ENCODE results near the gene TNFSF18.
"Not testable (repeated sequence)": the region's sequence is repeated elsewhere in the genome, so short reads cannot be mapped to it uniquely, and the experiment has no call there.

TNFSF18 gene, protein sequence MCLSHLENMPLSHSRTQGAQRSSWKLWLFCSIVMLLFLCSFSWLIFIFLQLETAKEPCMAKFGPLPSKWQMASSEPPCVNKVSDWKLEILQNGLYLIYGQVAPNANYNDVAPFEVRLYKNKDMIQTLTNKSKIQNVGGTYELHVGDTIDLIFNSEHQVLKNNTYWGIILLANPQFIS

DNA sequence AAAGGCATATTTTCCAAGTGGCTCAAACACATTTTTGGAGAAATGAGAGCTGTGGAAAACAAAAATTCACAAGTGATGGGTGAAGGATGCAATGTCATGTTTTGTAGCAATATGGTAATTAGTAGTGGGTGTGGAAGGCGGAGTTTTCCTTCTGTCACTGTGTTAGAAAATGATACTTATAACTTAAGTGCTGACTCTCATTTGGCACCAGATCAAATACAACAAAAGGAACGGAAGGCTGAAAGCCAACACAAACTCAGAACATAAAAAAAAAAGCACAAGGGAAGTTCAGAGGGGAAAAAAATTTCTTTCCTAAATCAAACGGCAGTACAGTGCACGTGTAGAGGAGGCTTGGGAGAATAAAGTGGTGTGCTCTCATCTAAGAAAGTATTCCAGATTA, at the start of gene TNFSF18:
Gene TNFSF18, minus strand, starts transcription at position 77 of the 400 bp plus-strand sequence. Its CDS starts 45 bp downstream, at position 32.
- no peak for DNase-seq

DNA sequence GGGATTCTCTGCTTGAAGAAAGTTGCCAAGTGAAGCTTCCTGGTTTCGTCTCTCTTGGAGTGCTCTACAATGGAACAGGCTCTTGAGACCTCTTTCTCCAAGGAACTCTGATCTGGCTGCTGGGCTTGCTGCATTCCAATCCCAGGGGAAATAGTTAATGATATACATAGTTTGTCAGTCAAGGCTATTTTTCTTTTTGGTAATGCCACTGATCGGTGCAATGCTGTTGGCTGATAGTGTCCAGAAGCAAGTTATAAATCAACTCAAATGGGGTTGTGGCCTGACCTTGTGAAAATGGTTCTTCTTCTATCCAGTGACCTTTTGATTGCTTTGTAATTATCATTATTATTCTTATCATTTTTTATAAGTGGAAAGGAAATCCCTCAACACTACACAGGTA, 48.4 kb upstream of the TNFSF18 start:
- DNase-seq, result no peak

DNA sequence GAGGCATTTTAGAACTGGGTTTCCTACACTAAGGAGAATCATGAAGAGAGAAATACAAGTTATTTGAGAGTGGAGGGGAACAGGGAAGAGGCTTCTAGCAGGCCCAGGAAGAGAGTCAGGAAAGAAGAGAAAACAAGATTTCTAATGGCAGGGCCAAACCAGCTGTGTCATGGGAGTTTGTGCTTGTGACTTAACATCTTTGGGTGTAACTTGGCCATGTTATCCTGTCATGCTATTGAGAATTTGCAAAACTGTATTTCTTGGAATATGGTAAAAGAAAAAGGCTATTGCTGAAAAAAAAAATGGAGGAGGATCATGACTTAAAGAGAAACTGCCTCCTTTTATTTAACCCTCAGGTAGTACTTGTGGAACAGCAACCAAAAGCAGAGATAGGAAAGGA, 47.4 kb upstream of the TNFSF18 start:
- DNase-seq, result no peak

DNA sequence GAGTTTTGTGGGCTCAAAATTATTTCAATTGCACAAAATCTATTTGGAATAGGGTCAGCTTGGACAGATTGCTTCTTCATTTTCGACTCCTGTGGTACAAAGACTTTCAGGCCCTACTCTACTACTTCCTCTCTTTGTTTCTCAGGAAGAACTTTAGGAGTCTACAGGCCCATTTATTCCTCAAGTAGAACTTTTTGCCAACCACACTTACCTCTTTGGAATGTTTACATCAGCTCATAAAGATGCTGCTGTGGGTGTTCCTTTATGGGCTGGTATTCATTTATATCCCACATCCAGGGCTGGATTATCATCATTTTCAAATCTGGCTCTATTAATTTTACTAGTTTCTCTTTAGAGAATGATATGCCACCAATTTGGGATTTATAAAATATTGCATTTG, 46.3 kb upstream of the TNFSF18 start:
- no peak for DNase-seq

DNA sequence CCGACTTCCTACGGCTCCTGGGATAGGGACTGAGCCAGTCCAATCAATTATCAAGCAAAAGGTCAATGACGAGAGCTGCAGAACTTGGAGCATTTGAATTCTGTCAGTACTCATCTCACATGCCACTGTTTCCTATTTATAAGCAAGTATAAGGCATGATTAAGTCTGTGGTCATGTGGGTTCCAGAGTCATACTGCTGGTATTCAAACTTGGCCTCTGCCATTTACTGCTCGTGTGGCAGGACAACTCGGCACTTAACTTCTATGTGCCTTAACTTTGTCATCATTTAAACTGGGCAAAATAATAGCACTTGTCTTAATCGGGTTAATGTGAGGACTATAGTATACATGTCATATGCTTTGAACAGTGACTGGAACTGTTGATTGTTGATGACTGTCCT, 44.9 kb upstream of the TNFSF18 start:
- DNase-seq, result no peak

DNA sequence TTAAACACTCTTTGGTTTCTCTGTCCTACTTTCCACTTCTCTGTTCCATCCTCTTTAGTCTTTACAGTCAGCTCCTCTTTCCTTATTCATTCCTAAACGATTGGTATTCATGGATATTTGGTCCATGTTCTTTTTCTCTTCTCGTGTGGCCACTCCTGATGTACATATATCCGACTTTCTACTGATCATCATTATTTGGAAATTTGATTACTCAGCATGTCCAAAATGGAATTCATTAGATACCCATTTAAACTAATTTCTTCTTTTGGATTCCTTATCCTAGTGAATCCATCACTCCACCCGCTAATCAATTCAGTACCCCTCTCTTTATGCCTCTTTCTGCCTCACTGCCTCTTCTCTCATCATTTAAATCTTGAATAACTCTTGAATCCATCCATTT, 43.8 kb upstream of the TNFSF18 start:
- no peak for DNase-seq

DNA sequence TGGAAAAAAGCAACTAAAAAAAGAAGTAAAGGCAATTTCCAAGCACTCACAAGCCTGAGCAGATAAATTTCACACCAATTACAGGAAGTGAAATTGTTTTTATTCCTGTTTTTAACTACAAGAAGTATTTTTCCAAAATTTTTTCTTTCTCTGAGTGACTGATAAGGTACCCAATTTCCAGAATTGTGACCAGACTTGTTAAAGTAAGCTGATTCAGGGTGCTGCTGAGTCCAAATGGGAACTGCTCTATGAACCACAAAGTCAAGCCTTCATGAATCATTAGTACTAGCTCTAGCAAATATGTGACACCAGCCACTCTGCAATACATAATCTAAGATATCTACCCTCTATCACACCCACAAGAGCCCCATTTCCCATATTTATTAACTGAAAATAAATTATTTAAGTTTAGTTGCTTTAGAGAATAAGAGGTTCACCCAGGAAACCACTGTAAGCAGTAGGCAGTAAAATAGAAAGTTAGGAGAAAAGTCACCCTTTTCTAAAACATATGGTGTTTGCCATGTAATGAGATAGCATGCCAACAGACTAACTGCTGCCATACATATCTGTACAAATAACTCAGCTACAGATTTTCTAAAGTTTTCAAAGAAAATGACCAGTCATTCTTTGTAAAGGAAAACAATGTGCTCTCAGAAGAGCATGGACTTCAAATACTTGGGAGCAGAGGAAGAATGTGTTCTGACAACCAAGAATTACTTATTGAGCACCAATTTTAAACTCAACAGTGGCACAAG, 43.1 kb upstream of the TNFSF18 start:
- no peak for DNase-seq

DNA sequence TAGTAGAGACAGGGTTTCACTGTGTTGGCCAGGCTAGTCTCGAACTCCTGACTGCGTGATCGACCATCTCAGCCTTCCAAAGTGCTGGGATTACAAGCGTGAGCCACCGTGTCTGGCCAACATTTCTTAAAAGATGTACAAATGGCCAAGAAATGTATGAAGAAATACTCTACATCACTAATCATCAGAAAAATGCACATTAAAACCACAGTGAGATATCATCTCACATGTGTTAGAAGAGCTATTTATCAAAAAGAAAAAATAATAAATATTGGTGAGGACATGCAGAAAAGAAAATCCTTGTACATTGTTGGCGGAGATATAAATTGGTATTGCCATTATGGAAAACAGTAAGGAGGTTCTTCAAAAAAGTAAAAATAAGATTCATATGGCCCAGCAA, 33.6 kb upstream of the TNFSF18 start:
- no peak for DNase-seq

DNA sequence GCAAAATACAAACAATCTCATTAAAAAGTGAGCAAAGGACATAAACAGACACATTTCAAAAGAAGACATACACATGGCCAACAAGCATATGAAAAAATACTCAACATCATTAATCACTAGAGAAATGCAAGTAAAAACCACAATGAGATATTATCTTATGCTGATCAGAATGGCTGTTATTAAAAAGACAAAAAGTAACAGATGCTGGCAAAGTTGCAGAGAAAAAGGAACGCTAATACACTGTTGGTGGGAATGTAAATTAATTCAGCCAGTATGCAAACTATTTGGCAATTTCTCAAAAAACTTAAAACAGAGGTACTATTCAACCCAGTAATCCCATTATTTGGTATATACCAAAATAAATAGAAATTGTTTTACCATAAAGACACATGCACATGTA, 32.2 kb upstream of the TNFSF18 start:
- no peak for DNase-seq

DNA sequence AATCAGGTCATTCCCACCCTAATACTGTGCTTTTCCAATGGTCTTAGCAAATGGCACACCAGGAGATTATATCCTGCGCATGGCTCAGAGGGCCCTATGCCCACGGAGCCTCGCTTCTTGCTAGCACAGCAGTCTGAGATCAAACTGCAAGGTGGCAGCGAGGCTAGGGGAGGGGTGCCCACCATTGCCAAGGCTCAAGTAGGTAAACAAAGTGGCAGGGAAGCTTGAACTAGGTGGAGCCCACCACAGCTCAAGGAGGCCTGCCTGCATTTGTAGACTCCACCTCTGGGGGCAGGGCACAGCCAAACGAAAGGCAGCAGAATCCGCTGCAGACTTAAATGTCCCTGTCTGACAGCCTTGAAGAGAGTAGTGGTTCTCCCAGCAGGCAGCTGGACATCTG, 23.5 kb upstream of the TNFSF18 start:
- not testable (repeated sequence) for DNase-seq

DNA sequence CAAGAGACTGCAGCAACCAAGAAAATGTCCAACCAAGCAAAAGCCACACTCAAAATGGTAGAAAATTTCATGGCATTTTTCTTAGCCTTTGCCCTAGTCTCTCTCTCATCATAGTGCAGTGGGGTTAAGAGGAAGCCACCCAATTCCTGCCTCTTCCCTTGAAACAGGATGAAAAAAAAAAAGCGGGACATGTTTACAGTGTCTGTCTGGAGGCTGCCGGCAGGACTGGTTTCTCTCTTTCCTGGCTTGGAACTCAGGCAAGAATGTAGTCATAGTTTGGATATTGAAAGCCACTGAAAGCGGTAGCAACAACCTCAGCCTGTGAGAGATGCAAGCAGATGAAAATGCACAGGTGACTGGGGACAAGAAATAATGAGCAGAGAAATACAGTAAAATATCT, 13.3 kb upstream of the TNFSF18 start:
- DNase-seq, result no peak

DNA sequence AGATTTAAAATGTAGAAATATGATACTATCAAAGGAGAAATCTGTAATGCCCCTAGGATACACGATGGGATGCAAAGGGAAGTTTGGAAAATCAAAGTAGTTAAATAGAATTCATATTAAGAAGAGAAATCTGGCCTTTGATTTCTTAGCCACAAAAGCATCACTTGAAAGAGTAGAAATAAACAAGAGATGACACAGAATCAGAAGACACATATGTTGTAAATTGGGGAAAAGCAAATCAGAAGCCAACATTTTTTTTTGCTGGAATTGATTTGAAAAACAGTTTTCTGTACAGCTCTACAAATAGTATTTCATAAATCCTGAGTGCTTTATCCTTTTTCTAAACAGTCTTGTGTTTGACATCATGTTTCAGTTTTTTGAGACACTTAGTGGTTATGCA, 12.4 kb upstream of the TNFSF18 start:
- no peak for DNase-seq

DNA sequence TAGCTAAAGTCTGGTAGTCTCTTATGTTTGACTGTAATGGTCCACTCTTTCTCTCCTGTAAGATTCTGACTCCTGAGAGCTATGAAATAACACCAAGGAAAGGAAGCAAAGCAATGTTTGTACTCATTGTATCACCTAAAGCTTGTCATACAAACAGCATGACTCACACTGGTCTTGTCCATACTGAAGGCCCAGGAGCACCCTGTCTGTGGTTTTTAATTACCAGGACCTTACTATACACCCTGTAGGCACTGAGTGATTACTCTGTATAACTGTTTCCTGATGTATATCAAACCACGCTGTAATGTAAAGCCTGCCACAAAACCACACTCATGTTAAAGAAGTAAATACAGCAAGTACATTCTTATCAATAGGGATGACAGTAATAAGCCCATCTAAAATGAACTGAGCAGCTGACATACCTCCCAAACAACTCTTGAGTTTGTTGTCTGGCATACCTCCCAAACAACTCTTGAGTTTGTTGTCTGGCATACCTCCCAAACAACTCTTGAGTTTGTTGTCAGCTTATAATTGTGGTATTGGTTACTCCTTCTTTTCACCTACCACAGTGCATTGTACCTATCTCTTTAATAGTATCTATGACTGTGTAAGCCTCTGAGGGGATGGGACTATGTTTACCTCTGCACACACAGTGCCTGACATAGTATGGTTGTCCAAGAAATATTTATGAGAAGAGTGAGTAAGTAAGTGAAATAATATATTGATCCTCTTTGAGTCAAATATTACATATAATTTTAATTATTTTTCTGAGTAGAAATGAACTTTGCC, 11.6 kb upstream of the TNFSF18 start:
- DNase-seq, result no peak

DNA sequence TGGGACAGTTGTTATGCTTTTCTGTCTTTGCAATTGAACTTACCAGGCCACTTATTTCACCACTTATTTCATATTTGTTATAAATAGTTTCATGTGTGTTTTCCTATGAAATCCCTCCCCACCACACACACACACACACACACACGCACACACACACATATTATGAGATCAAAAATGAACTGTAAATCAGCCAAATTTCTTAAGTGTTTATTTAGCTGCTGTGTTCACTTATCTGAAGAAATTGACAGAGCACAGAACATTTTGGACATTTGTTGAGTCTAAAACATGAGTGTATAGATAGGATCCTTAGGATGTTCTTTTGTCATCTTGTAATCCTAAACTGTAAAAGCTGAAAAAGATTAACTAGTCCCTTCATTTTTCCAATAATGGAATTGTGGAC, 7.8 kb upstream of the TNFSF18 start:
- DNase-seq, result no peak

DNA sequence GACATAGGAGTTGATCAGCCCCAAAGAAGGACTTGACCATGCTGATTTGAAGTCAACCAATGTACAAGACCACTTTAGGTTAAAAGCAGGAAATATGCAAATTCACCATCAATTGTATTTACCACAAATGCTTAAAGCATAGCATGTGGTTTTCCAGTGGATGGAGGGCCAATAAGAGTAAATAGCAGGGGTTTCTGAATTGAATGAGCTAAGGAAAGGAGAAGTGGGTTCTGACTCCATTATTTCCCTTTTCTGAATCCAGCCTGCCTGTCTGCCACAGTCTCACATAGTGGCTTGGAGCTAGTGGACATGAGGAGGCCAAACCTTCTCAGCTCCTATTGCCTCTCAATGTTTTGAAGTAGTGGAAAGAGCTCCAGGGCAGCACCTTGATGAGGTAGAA, 7.2 kb upstream of the TNFSF18 start:
- DNase-seq, result no peak

DNA sequence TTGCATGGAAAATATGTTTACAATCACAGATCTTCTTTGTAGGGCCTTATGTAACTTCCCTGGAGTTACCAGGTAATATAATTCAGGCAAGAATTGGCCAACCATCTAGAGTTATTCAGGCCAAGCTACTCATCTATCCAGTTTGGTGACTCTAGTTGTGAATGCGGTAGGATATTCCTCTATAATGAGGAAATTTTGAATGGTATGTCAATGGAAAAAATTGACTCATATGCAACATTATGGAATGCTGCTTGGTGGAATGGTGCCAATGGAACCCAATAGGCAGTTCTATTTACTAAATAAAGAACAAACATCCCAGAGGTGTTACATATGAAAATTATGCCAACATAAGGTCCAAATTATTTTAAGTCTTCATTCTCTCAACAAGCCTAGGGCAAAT, 5.6 kb upstream of the TNFSF18 start:
- no peak for DNase-seq

DNA sequence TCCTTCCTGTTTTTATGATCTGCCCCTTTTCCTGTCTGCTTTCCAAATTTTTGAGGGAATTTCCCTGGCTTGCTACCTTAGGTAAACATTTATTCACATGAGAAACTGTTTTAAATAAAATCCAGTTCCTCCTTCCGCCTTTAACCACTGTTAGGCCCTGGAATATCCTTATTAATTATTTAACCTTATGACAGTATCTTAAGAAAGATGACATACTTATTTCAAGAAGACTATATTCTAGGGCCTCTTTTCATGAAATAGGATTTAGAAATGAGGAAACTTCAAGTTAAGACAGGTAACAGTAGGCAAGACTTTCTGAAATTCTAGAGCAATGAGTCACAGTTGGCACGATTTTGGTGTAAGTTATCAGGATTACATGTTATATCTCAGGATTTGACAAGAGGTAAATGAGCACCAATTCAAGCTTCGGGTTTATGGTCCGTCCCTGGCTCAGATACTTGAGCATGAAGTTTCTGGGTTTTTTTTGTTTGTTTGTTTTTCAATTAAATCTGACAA, 2.0 kb upstream of the TNFSF18 start:
- DNase-seq, result no peak

DNA sequence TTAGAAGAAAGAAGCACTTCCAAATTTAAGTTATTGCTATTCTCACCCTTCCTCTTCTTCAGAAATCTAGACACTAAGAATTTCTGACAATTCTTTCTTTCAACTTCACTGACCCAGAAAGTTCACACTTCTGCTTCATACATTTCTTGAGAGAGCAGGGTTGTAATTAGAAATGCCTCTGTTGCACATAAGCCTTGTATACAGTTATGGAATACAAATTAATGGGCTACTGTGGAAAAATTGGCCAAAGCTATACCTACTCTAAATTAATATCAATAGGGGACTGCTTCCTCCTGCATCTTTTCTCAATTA, 1.5 kb downstream of the TNFSF18 start:
- DNase-seq, result no peak

DNA sequence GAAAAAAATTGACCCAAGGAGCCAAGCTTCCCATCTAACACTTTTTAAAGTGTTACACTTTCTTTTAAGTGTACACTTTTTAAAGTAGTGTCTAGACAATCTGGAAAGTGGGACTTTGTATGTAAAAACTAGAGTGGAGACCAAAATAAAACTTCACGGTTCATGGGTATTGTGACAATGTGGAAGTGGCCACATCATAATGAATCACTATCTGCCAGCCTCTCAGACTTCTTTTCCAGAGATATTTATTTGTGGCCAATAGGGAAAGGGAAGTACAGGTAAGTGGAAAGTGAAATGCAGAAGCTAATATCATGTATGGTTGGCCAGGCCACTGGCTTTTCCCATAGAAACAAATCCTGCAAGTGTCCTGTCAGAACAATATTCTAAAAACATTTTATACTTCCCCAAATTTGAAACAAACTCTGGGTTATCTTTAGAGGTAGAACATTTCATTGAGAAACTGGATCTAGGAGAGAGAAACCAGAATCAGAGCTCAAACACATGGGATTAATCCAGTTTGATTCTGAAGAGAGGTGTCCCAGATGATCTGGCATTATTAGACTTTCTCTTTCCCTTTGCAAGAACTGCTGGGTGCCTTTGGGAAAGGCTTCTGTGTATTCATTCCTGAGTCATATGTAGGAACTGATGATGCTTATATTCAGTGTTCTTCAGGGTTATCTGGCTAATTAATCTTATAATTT, 2.0 kb downstream of the TNFSF18 start:
- DNase-seq, result no peak

DNA sequence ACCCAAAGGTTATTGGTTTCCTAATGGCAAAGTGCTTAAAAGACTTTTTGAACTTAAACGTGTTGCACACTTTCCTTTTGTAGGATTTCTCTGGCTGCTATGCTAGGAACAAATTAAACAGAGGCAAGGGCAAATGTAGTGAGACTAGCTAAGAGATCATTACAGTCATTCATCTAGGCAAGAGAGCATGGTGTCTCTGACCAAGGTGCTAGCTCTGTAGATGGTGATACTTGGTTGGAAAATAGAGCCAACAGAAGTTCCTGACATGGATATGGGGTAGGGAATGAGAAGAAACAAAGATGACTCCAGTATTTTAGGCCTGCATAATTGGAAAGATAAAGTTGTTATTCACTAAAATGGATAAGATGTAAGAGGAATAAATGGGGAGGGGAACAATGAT, 6.1 kb downstream of the TNFSF18 start:
- no peak for DNase-seq

DNA sequence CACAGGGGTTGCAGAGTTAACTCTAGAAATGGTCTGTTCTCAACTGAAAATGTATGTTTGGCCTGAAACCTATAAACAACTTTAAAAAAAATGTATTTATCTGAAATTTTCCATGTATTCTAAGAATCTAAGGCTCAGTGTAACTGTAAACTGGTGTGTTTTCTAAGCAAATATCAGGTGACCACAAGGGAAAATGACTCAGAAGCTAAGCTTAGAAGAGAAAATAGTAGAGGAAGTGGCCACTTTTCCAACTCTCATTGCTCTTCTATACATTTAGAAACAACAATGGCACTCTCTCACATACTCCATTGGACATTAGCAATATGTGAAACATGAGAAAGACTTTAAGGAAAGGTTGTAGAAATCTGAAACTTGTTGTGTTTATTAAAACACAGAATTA, 7.5 kb downstream of the TNFSF18 start:
- DNase-seq, result no peak

DNA sequence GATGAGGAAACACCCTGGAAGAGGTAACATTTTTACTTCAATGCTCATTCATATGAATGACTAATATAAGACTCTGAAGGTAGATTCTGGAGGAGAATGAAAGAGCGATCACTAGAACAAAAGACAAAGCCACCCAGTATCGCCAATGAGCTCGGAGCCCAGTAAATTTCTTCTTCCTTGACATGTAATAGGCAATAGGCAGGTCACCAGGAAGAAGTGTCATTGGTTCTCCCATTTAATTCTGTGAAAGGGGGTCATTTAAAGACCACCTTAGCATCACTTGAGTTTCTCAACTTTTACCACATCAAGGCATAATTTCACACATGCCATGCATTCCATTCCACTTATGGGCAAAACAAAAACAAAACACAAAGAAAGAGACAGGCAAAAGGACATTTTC, 7.9 kb downstream of the TNFSF18 start:
- no peak for DNase-seq

DNA sequence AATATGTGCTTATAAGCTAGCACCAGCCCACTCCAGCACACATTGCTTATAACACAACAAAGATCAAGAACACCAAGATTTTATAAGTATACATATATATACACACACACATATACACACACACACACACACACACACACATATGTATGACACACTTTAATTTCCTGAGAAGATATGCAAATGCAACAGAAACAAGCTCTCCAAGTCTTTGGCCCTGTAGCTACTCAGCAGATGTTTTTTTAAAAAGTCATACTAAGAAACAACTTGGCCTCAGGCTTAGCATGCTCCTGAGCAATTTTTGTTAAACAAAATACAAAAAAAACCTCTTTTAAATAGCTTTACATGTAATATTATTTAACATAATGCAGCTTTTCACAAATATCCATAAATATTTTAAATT, 11.1 kb downstream of the TNFSF18 start:
- DNase-seq, result no peak
